ENCODE data around the gene TEK.

GRCh38 chr9:27188426-27188825, 79.4 kb downstream of the TEK start:
- TF ChIP-seq CTCF (IDR thresholded peaks at IDR 0.05): no peak
- TF ChIP-seq POLR2A (IDR thresholded peaks at IDR 0.05): no peak

Measured in esophagus squamous epithelium (tissue), 4 donors.